GM12865 (cell line): ENCODE data around the gene CXADR.

Source experiments
- DNase-seq: peaks from one replicate; pipeline ENCODE4 v3.0.0; 2010; ENCODE audit warnings: low read depth
- H3K4me3 ChIP-seq: 2 replicates; pipeline ENCODE4 v1.5.1; 2011; ENCODE audit warnings: mild to moderate bottlenecking, low read depth, low read length, control low read depth
- CTCF ChIP-seq: IDR thresholded peaks from 2 replicates; pipeline ENCODE4 v1.5.1; 2011; ENCODE audit warnings: low read length, control low read depth, low read depth, inconsistent platforms; ENCODE audit not compliant: insufficient read depth; ENCODE audit errors: missing control alignments

CXADR gene

GRCh38 chr21:17576080-17576835 lies 63.4 kb downstream of the CXADR start:
- H3K4me3 ChIP-seq, result no peak overlapping the region
- no peak for DNase-seq
- no peak for TF ChIP-seq CTCF

GRCh38 chr21:17577701-17578100 lies 64.9 kb downstream of the CXADR start:
- no peak for TF ChIP-seq CTCF
- no peak overlapping the region for H3K4me3 ChIP-seq
- no peak for DNase-seq

GRCh38 chr21:17578162-17578561 lies 65.3 kb downstream of the CXADR start:
- TF ChIP-seq CTCF, result no peak
- no peak for DNase-seq
- H3K4me3 ChIP-seq, result no peak overlapping the region

GRCh38 chr21:17578876-17579275 lies 66.0 kb downstream of the CXADR start:
- no peak for DNase-seq
- TF ChIP-seq CTCF, result no peak
- H3K4me3 ChIP-seq, result no peak overlapping the region

- no peak overlapping the region for H3K4me3 ChIP-seq
- no peak for DNase-seq
- TF ChIP-seq CTCF, result no peak
Measured at GRCh38 chr21:17580319-17580718, 67.5 kb downstream of the CXADR start.

GRCh38 chr21:17583898-17584297 lies 71.1 kb downstream of the CXADR start:
- no peak for DNase-seq
- no peak for TF ChIP-seq CTCF
- no peak overlapping the region for H3K4me3 ChIP-seq
